ENCODE measurements around the gene ACSL3.

DNA sequence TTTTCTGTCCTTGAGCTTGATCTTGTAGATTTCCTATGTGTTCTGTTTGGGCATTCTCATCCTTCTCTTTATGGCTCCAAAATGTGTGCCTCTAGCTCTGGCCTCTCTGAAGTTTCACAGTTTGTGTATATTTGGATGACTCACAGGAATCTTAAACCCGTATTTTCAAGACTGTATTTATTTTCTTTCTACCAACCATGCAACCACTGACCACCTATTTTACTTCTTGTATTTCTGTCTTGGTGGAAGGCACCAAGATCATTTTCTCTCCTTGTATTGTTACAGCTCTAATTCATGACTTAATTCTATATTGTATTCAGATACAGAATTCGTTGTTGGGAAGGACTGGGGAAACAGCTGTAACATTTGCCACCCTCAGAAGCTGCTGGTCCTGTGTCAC lies 39.5 kb downstream of the ACSL3 start:
- TF ChIP-seq, protein P1, sequence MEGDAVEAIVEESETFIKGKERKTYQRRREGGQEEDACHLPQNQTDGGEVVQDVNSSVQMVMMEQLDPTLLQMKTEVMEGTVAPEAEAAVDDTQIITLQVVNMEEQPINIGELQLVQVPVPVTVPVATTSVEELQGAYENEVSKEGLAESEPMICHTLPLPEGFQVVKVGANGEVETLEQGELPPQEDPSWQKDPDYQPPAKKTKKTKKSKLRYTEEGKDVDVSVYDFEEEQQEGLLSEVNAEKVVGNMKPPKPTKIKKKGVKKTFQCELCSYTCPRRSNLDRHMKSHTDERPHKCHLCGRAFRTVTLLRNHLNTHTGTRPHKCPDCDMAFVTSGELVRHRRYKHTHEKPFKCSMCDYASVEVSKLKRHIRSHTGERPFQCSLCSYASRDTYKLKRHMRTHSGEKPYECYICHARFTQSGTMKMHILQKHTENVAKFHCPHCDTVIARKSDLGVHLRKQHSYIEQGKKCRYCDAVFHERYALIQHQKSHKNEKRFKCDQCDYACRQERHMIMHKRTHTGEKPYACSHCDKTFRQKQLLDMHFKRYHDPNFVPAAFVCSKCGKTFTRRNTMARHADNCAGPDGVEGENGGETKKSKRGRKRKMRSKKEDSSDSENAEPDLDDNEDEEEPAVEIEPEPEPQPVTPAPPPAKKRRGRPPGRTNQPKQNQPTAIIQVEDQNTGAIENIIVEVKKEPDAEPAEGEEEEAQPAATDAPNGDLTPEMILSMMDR (IDR thresholded peaks at IDR 0.05), result no peak
- TF ChIP-seq EZH2 (IDR thresholded peaks at IDR 0.05) (no peak), EZH2phosphoT487 (IDR thresholded peaks at IDR 0.05) (no peak)
